ENCODE data around the gene RPS6KC1. TPM values are rescaled to one million over a fixed set of nuclear protein-coding genes. Genes with fewer than 3 reads are reported as not detected.
A peak's percentile ranks its signal among the peaks of the same experiment; 100 is the strongest.

RPS6KC1 gene
- total RNA-seq, 1 donor from 2014 or later, result 16.7 TPM

DNA sequence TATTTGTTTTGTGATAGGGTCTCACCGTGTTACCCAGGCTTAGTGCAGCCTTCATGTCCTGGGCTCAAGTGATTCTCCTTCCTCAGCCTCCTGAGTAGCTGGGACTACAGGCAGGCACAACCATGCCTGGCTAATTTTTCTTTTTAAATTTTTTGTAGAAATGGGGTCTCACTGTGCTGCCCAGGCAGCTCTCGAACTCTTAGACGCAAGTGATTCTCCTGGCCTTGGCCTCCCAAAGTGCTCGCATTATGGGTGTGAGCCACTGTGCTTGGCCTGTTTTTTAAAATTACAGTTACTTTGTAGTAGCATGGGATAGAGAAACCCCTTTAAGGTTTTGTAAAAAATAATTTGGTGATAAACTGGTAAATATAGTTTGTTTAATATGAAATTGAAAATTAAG is 69.9 kb downstream of the RPS6KC1 start:
- Mint-ChIP-seq H3K9me3 (no peaks in the 10 kb centered on the region), H3K27me3 (ENCODE audit: low read depth) (no peaks in the 10 kb centered on the region), H3K4me1 (peaks cover 4% of the 10 kb centered on the region), H3K27ac (ENCODE audit: unreplicated experiment) (no peak overlapping the region), H3K4me3 (no peak overlapping the region), H3K36me3 (ENCODE audit: low read depth) (peaks cover 2% of the 10 kb centered on the region)
- no peak for DNase-seq (ENCODE audit: low read depth, low spot score)
- TF ChIP-seq, protein P1, sequence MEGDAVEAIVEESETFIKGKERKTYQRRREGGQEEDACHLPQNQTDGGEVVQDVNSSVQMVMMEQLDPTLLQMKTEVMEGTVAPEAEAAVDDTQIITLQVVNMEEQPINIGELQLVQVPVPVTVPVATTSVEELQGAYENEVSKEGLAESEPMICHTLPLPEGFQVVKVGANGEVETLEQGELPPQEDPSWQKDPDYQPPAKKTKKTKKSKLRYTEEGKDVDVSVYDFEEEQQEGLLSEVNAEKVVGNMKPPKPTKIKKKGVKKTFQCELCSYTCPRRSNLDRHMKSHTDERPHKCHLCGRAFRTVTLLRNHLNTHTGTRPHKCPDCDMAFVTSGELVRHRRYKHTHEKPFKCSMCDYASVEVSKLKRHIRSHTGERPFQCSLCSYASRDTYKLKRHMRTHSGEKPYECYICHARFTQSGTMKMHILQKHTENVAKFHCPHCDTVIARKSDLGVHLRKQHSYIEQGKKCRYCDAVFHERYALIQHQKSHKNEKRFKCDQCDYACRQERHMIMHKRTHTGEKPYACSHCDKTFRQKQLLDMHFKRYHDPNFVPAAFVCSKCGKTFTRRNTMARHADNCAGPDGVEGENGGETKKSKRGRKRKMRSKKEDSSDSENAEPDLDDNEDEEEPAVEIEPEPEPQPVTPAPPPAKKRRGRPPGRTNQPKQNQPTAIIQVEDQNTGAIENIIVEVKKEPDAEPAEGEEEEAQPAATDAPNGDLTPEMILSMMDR (conservative IDR thresholded peaks at IDR 0.05), result no peak

DNA sequence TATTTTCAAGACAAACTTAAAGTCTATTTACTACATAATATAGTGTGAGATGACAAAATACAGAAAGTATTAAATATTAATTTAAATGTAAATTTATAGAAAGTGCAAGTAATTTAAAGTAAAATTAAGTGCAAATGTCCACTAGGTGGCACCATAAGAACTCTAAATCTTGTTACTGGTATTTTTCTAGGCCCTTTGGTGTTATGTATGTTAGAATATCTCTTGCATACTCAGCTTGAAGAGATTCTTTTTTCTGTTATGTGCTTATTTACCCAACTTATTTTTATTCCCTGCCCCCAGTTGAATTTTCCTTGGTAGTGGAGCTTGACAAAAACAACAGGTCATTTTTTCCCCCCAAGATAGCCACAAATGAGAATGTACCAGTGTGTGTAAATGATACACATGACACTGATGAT is 71.5 kb downstream of the RPS6KC1 start:
- Mint-ChIP-seq H3K27ac (ENCODE audit: unreplicated experiment) (no peak overlapping the region), H3K27me3 (ENCODE audit: low read depth) (no peaks in the 10 kb centered on the region), H3K36me3 (ENCODE audit: low read depth) (no peaks in the 10 kb centered on the region), H3K4me3 (no peak overlapping the region), H3K4me1 (peaks cover 4% of the 10 kb centered on the region), H3K9me3 (no peaks in the 10 kb centered on the region)
- TF ChIP-seq, protein P1 (conservative IDR thresholded peaks at IDR 0.05), result peak; percentile 83
- DNase-seq (ENCODE audit: low read depth, low spot score), result no peak

DNA sequence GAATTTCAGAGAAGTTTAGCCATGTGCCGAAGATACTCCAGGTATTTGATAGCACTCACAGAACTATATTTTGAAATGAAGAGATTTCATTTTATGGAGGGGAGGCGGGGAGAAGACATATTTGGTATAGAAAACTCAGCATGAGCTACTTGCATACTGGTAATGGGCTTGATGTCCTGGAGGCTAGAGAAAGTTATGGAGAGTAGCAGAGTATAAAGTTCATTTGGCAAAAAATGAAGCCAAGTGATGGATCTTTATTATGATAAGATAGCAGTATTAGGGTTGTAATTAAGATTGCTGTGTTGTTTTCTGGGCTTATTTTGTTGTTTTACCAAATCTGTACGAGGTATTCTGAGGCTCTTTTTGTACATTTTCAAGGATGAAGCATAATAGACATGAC is 72.0 kb downstream of the RPS6KC1 start:
- no peaks in the 10 kb centered on the region for H3K36me3 Mint-ChIP-seq (ENCODE audit: low read depth)
- H3K9me3 Mint-ChIP-seq, result no peaks in the 10 kb centered on the region
- H3K27me3 Mint-ChIP-seq (ENCODE audit: low read depth), result no peaks in the 10 kb centered on the region
- no peak for DNase-seq (ENCODE audit: low read depth, low spot score)
- TF ChIP-seq, protein P1 (conservative IDR thresholded peaks at IDR 0.05), result no peak
- H3K4me1 Mint-ChIP-seq, result peaks cover 4% of the 10 kb centered on the region
- H3K4me3 Mint-ChIP-seq, result no peak overlapping the region
- no peak overlapping the region for H3K27ac Mint-ChIP-seq (ENCODE audit: unreplicated experiment)

DNA sequence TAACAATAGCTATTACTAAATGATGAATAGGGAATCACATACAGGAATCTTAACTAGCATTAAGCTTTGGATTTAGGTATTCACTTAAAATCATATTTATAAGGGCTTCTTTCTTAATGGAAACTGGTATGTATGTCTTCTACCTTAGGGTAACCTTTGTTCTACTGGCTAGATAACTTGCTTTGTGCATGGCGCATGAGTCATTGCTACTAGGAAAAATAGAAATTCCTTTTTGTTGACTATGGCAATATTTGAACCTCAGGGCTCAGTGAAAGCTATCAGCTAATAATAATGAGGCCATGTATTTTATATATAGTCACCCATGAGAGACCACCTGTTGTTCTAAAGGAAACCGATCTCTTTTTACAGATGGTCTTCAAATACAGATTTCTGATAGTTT is 72.5 kb downstream of the RPS6KC1 start:
- H3K4me3 Mint-ChIP-seq, result no peak overlapping the region
- no peaks in the 10 kb centered on the region for H3K36me3 Mint-ChIP-seq (ENCODE audit: low read depth)
- no peaks in the 10 kb centered on the region for H3K9me3 Mint-ChIP-seq
- H3K4me1 Mint-ChIP-seq, result peaks cover 4% of the 10 kb centered on the region
- H3K27me3 Mint-ChIP-seq (ENCODE audit: low read depth), result no peaks in the 10 kb centered on the region
- no peak overlapping the region for H3K27ac Mint-ChIP-seq (ENCODE audit: unreplicated experiment)
- DNase-seq (ENCODE audit: low read depth, low spot score), result no peak
- TF ChIP-seq, protein P1 (conservative IDR thresholded peaks at IDR 0.05), result no peak

DNA sequence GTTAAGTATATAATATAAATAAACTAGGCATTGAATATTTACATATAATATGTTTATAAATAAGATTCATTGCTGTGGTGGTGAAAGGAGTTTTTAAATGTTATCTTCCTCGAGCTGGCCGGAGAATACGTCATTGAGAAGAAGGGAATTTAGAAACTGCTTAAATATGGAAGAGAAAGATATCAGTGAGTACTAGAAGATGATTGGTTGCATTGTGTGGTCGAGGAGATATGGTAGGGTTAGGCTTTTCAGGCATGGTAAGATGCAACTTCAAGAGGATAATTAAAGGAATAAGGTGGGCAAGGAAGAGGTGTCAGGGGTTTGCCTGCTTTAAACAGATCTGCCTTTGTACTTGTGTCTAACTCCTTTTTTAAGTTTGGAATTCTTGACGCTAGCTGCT is 73.5 kb downstream of the RPS6KC1 start:
- DNase-seq (ENCODE audit: low read depth, low spot score), result no peak
- no peak overlapping the region for H3K4me3 Mint-ChIP-seq
- TF ChIP-seq, protein P1 (conservative IDR thresholded peaks at IDR 0.05), result no peak
- no peaks in the 10 kb centered on the region for H3K9me3 Mint-ChIP-seq
- H3K27me3 Mint-ChIP-seq (ENCODE audit: low read depth), result no peaks in the 10 kb centered on the region
- no peak overlapping the region for H3K27ac Mint-ChIP-seq (ENCODE audit: unreplicated experiment)
- H3K36me3 Mint-ChIP-seq (ENCODE audit: low read depth), result no peaks in the 10 kb centered on the region
- H3K4me1 Mint-ChIP-seq, result peaks cover 1% of the 10 kb centered on the region

DNA sequence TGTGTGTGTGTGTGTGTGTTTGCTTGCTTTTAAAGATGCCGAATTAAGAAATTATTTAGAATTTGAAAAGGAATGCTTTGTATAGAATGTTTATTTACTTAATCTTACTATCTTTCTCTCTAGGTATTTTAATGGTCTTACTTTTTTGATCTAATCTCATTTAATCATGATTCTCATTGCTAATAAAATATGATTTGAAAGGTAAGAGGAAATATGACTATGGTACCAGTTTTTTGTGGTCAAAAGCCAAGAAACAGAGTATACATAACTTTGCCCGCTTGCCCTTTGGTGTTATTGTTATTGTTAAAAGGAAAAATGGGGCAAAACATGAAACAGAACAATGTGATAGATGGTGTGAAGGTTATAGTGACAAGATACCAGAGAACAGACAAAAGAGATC is 74.6 kb downstream of the RPS6KC1 start:
- no peaks in the 10 kb centered on the region for H3K4me1 Mint-ChIP-seq
- H3K4me3 Mint-ChIP-seq, result no peak overlapping the region
- TF ChIP-seq, protein P1 (conservative IDR thresholded peaks at IDR 0.05), result no peak
- no peaks in the 10 kb centered on the region for H3K36me3 Mint-ChIP-seq (ENCODE audit: low read depth)
- no peak for DNase-seq (ENCODE audit: low read depth, low spot score)
- no peak overlapping the region for H3K27ac Mint-ChIP-seq (ENCODE audit: unreplicated experiment)
- H3K9me3 Mint-ChIP-seq, result no peaks in the 10 kb centered on the region
- no peaks in the 10 kb centered on the region for H3K27me3 Mint-ChIP-seq (ENCODE audit: low read depth)

All from neural crest cell (in vitro differentiated cells).